Activated naive CD4-positive, alpha-beta T cell treated with anti-CD3 and anti-CD28 coated beads, Interleukin-2, amount 50 U/mL, for 72 hours (primary cell): ENCODE data around the gene CARD11. TPM values are rescaled to one million over a fixed set of nuclear protein-coding genes. Genes with fewer than 3 reads are reported as not detected.

ENCODE experiments used
- ATAC-seq, 2 donors: fragments of 150-1000 bp; cut with Tn5 transposase; 2 replicates each; pipeline ENCODE4 v1.10.0; 2021; ENCODE audit warnings: mild to moderate bottlenecking in 2 of 2, moderate library complexity in 2 of 2
- DNase-seq, 2 donors: peaks; one replicate each; pipeline ENCODE4 v3.0.0; 2021 to 2022; ENCODE audit warnings: low spot score in 2 of 2
- H3K27ac Mint-ChIP-seq, 2 donors: one replicate each; pipeline ENCODE4 v1.8.0; 2022; ENCODE audit warnings: mild to moderate bottlenecking in 2 of 2, mixed read lengths in 2 of 2
- H3K36me3 Mint-ChIP-seq, 2 donors: one replicate each; pipeline ENCODE4 v1.8.0; 2022; ENCODE audit warnings: mixed read lengths in 2 of 2
- H3K9me3 Mint-ChIP-seq, 2 donors: one replicate each; pipeline ENCODE4 v1.8.0; 2022; ENCODE audit warnings: mixed read lengths in 2 of 2
- total RNA-seq, 2 donors: library from RNA; stranded (reverse); gene quantifications; one replicate each; pipeline ENCODE4 v1.2.3, GENCODE V29; 2022

Gene CARD11
- total RNA-seq, 2 donors from 2014 or later = 83.3 to 131 TPM

DNA sequence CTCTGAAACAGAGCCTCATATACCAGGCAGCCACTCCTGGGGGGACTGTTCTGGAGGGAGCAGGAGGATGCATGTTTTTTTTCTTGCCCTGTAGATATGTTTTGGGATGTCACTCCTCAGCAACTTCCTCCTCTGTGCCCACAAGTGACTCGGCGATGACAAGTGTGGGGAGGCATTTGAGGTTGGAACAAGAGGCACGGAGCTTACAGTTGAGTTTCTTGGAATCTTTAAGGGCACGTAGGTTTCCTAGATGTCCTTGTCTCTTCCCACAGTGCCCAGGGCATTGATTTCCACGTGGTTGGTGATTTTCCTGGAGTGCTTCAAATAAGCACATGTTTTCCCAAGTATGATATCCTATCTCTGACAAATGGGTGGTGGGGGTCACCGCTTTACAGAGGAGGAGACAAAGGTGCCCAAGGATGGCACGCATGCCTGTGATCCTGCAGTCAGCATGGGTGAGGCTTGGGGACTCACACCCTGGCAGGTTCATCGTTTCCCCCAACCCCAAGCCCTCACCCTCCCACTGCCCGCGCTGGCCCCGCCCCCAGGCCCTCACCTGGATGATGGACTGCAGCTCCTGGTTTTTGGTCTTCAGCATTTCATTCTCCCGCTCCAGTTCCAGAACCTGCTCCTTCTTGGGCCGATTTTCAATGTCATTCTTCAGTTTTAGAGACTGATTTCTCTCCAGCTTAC lies 104.3 kb downstream of the CARD11 start:
- Mint-ChIP-seq H3K36me3 (peaks cover 15 to 33% of the 10 kb centered on the region in 2 donors), H3K9me3 (no peaks in the 10 kb centered on the region), H3K27ac (peak overlapping the region; percentile 74 to 79)
- DNase-seq (peak in 1 of 2 donors; percentile 49), ATAC-seq (peak in 1 of 2 donors; percentile 25)

DNA sequence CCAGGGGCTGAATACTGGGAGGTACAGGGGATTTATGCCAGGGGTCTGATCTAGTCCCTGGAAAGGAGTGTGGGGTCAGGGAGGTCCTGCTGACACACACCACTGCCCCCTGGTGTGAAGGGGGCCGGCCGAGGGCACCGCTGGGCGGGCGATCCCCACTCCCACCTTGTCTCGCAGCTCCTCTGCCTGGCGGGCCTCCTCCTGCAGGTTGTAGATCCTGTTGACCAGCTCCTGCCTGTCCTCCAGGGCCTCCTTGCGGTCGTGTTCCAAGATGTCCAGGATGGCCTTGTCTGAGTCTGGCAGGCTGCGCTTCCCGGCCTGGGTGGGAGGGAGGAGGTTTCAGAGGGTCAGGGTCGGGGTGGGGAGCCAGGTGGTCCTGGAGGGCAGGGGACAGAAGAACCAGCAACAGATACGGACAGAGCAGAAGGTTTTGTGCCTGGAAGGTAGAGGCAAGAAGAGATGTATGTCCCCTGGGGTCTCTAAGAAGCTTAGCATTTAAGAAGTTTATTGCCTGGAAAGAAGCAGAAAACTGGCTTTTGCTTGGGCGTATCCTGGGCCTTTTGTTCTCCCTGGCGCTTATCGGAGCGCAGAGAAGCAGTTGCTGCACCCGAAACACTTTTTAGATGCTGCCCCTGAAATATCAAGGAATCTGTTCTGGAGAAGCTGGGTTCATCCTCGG lies 105.0 kb downstream of the CARD11 start:
- Mint-ChIP-seq H3K9me3 (no peaks in the 10 kb centered on the region), H3K27ac (peak overlapping the region; percentile 74 to 79), H3K36me3 (peaks cover 18 to 35% of the 10 kb centered on the region in 2 donors)
- ATAC-seq (no peak), DNase-seq (peak in 1 of 2 donors; percentile 41)

DNA sequence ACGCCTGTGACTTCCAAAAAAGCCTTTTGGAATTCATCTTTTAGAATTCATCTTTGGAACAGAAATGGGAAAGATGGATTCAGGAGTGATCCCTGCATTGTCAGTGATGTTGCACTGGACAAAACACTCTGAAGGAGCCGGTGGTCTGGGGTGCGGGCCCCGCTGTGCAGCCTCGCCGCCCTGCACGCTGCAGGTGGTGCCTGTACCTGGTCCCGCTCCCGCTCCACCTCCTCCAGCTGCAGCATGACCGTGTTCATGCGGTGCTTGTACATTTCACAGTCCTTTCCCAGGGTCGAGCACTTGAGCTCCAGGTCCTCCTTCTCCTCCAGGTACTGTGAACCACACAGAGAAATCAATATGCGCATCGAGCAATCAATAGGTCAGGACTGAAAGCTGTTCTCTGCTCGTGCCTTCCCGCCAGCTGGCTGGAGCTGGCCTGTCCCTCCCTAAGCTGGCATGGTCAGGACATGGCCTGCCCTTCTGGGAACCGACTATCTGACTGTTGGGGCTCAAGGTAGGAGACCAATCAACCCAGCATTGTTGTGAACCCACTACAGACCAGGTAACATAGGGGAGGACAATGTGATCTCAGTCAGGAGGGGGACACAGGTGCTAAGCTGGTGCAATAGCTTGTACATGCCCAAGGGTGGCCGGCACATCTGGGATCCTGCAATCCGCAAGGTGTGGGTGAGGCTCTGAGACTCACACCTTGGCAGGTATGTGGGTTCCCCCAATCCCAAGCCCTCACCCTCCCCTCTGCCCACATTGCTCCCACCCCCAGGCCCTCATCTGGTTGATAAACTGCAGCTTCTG lies 105.8 kb downstream of the CARD11 start:
- Mint-ChIP-seq H3K27ac (peak overlapping the region in 1 of 2 donors; percentile 73), H3K36me3 (peaks cover 16 to 36% of the 10 kb centered on the region in 2 donors), H3K9me3 (no peaks in the 10 kb centered on the region)
- ATAC-seq = no peak
- peak in 1 of 2 donors; percentile 41 for DNase-seq

DNA sequence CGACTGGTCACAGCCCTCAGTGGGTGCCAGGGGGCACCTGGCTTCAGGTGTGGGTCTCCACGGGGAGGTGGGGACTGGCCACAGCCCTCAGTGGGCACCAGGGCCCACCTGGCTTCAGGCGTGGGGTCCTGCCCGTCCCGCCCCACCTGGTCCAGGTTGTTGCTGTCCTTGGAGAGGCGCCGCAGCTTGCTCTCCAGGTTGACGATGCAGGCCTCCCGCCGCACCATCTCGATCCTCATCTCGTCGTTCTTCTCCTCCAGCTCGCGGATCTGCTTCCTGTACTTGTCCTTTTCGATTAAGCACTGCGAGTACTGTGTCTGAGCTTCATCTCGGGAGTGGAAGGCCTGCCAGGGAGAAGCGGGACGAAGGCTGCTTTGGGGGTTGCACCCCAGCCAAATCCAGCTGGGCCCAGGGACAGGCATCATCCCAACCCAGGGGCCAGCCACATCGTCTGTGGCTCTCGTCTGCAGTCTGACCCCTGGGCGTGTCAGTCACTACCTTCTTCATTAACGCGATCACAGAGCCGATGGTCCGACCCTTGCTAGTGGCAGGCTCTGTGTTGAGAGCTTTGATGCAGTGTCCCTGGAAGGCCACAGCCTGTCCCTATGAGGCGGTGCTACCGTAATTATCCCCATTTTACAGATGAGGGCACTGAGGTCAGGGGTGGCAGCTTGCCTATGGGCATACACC lies 106.6 kb downstream of the CARD11 start:
- peaks cover 17 to 39% of the 10 kb centered on the region in 2 donors for H3K36me3 Mint-ChIP-seq
- DNase-seq = no peak
- H3K27ac Mint-ChIP-seq = peak overlapping the region in 1 of 2 donors; percentile 68
- ATAC-seq = no peak
- no peaks in the 10 kb centered on the region for H3K9me3 Mint-ChIP-seq

DNA sequence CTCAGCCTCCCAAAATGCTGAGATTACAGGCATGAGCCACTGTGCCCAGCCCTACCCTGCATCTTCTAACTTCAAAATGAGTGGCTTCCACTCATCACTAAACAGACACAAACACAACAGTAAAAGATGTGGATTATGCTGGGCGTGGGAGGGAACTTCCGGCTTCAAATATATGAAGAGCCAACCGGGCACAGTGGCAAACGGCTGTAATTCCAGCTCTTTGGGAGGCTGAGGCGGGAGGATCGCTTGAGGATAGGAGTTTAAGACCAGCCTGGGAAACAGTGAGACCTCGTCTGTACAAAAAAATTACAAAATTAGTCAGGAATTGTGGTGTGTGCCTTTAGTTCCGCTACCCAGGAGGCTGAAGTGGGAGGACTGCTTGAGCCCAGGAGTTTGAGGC lies 107.4 kb downstream of the CARD11 start:
- H3K9me3 Mint-ChIP-seq = no peaks in the 10 kb centered on the region
- ATAC-seq = no peak
- DNase-seq = no peak
- peak overlapping the region in 1 of 2 donors; percentile 27 for H3K27ac Mint-ChIP-seq
- H3K36me3 Mint-ChIP-seq = peaks cover 21 to 44% of the 10 kb centered on the region in 2 donors

DNA sequence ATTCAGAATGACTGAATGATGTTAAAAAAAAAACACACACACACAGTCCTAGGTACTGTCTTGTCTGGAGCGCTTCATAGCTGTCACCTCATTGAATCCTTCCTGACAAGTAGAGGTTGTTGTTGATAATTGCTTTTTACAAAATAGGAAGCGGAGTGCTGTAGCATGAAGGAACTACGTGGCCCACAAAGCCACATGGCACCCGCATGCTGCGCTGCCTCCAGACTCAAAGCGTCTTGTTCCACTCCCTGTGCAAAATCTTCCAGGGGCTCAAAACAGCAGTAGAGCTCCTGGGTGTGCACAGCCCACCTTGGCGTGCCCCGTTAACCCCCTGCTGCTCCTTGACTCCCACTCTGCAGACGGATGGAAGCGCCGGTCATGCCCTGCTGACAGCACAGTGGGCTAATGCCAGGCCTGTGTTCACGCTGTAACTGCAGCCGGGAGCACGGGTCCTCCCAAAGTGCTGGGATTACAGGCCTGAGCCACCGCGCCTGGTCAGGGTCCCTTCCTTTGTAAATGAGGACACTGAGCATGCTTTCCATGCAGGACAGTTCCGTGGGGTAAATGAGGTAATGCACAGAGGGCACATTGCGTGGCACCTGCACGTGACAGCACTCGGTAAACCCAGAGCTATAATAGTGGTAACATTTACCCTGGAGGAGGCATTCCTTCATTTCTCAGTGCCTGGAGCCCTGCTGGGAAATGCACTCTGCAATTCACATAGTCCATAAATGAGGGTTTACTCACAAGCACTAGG lies 108.5 kb downstream of the CARD11 start:
- H3K9me3 Mint-ChIP-seq = no peaks in the 10 kb centered on the region
- H3K36me3 Mint-ChIP-seq = peaks cover 21 to 44% of the 10 kb centered on the region in 2 donors

DNA sequence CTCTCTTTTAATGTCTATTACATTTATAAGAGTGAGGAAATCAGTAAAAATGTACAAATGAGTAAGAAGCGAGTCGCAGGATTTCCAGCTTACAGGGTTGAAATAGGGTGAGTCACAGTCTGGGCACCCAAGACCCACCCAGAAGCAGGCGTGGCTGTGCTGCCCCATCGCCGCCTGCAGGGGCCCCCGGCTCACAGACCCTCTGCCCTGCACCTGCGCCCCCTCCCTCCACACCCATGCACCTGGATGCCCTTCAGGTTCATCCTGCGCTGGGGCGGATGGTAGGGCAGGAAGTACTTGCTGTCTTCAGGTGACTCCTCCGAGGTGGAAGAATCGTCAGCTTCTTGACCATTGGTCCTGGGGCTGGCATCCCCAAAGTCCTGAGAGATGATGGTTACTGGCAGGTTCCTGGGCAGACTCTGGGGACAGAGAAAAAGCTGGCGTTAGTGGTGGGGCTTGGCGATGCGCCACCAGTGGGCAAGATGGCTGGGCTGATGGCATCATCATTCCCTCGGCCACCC lies 109.4 kb downstream of the CARD11 start:
- peaks cover 21 to 37% of the 10 kb centered on the region in 2 donors for H3K36me3 Mint-ChIP-seq
- H3K27ac Mint-ChIP-seq = peak overlapping the region; percentile 94 to 99
- no peaks in the 10 kb centered on the region for H3K9me3 Mint-ChIP-seq
- DNase-seq = peak; percentile 49 to 52
- ATAC-seq = peak; percentile 80 to 89

More for the DNA sequence above, 108.5 kb downstream of the CARD11 start:
- DNase-seq = peak in 1 of 2 donors; percentile 23
- peak overlapping the region; percentile 94 to 99 for H3K27ac Mint-ChIP-seq
- no peak for ATAC-seq

DNA sequence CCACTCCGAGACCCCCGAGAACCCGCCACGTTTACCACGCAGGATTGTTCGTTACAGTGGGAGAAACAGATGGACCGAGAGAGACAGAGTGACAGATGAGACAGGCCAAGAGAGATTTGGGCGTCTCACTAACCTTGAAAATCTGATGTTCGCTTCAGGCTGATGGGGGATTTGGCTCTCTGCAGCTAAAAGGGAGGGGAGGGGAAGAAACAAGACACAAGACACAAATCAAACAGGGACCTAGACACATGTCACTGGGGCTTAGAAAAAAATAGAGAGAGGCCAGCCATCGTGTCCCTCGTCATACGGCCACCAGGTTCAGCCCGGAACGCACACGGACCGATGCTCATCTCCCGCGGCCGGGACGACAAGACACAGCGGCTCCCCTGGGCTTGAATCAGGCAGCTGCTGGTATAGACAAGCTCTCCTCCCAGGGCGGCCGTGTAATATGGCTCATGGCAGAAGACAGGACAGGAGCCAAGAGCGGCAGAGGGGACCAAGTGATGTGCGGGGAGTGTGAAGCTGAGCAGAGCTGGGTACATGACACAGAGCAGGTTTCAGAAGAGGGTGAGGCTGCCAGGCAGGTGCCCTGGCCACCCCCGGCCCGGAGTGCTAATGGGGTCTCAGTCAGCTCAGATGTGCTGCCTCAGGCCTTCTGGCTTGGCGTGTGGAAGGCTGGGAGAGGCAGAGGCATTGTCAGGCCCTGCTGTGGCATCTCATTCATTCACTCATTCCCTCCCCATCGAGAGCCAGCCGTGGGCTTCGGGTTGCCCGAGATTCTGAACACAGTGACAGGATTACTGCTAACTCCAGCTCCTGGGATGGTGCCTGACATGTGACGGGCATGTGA lies 111.0 kb downstream of the CARD11 start:
- ATAC-seq (no peak), DNase-seq (peak in 1 of 2 donors; percentile 48)
- peaks cover 21 to 33% of the 10 kb centered on the region in 2 donors for H3K36me3 Mint-ChIP-seq
- H3K9me3 Mint-ChIP-seq = no peaks in the 10 kb centered on the region
- peak overlapping the region; percentile 53 to 75 for H3K27ac Mint-ChIP-seq

DNA sequence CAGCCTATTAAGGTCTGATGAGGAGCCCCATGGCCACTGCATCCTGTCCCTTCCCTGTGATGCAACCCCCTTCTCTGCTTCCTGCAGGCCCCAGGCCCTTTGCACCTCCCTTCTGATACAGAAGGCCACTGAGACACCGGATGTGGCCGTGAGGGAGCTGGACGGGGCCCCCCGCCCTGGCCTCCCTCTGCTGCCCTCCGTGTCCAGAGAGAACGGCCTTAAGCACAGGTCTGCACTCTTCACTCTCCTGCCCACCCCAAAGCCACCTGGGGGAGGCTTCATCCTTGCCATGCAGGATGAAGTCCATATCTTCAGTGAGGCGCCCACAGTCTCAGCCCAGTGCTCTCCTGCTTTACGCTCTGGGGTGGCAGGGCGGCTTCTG lies 112.6 kb downstream of the CARD11 start:
- Mint-ChIP-seq H3K9me3 (no peaks in the 10 kb centered on the region), H3K27ac (peak overlapping the region in 1 of 2 donors; percentile 53), H3K36me3 (peaks cover 16 to 40% of the 10 kb centered on the region in 2 donors)
- ATAC-seq (no peak), DNase-seq (peak in 1 of 2 donors; percentile 47)

DNA sequence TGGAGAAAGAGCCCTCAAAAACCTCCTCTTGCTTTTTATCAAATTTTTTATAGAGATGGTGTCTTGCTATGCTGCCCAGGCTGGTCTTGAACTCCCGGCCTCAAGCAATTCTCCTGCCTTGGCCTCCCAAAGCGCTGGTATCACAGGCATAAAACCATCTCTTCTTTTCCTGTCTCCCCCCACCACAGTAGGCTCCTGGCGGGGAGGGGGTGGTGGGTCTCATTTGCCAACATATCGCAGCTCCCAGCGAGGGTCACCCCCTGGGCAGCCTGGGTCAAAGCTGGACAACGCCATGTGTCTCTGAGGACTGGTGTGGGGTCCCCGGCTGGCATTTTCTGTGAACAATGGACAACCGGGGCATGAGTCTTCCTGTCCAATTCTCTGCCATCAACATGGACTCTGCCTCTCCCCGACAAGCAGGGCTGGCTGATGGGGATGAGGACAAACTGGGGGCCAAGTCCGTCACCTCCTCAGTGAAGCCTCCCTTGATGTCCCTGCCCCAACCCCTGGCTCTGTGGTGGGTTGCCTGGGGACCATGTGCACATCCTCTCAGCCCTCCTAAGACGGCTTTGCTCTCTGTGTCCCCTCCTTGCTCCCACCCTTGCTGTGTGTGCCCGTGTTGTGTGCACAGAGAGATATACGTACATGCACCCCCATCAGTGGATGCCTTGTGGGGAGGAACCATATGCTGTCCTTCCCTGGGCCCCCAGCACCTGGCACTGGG lies 113.2 kb downstream of the CARD11 start:
- no peak for ATAC-seq
- Mint-ChIP-seq H3K36me3 (peaks cover 16 to 40% of the 10 kb centered on the region in 2 donors), H3K9me3 (no peaks in the 10 kb centered on the region), H3K27ac (peak overlapping the region; percentile 66 to 88)
- DNase-seq = peak in 1 of 2 donors; percentile 39

DNA sequence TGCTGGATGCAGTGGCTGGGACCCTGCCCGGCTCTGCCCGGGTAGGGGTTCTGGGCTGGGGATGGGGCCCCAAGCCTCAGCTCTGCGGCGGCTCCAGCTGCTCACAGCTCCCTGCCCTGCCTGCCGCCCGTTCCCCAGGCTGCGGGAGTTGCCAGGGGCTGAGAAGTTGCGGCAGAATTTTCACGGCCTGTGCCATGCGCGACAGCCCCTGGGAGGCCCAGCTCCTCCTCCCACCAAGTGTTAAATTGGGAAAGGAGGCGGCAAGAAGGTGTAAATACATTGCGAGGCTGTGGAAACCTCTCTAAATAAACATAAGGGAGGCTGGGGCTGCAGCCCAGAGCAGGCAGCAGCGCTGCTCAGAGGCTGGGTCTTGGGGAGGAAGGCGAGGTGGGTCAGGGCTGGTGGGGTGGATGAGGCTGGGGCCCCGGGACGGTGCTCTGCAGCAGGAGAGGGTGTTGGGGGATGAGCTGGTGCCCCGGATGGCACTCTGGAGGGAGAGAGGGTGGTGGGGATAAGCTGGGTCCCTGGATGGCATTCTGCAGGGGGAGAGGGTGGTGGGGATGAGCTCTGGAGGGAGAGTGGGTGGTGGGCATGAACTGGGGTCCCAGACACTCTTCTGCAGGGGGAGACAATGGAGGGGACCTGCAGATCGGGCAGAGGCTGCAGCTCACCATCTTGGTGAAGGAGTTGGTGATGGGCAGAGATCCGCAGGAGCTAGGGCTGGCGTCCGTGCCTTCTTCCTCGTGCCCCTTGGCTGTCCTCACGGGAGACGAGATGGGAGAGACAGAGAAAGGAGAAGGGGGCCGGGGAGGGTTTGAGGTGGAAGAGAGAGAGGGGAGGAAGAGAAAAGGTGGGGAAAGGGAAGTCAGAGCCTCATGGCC lies 114.1 kb downstream of the CARD11 start:
- DNase-seq (peak in 1 of 2 donors; percentile 21), ATAC-seq (no peak)
- H3K9me3 Mint-ChIP-seq = no peaks in the 10 kb centered on the region
- peaks cover 16 to 35% of the 10 kb centered on the region in 2 donors for H3K36me3 Mint-ChIP-seq
- H3K27ac Mint-ChIP-seq = peak overlapping the region; percentile 66 to 93

DNA sequence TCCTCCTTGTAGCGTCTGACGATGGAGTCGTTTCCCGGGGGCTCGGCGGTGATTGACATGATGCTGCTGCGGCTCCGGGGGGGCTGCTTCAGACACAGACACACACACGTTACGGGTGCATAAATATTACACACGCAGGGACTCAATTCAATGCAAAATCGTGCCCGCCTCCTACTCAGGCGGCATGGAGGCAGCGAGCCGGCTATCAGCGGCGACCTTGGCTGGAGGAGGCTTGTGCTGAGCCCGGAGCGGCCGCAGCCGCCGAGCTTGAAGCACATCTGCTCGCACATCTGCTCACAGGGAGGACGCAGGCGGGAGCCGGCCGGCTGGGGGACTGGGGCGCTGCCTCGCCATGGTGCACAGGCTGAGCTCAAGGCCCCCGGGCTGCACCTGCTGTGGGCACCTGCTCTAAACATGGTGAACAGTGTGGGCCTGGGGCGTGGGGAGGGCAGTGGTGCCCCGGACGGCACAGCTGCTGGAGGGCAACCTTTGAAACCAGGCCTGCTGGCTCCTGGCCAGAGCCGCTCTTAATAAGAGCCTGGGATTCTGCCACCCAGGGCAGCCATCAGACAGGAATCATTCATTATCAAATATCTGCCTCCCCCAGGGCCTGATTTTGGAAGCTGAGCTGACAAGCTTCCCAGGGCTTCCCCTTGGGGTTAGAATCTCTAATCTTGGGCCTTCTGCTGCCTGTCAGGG lies 114.9 kb downstream of the CARD11 start:
- H3K9me3 Mint-ChIP-seq = no peaks in the 10 kb centered on the region
- peaks cover 11 to 27% of the 10 kb centered on the region in 2 donors for H3K36me3 Mint-ChIP-seq
- DNase-seq (no peak), ATAC-seq (no peak)
- H3K27ac Mint-ChIP-seq = no peak overlapping the region

DNA sequence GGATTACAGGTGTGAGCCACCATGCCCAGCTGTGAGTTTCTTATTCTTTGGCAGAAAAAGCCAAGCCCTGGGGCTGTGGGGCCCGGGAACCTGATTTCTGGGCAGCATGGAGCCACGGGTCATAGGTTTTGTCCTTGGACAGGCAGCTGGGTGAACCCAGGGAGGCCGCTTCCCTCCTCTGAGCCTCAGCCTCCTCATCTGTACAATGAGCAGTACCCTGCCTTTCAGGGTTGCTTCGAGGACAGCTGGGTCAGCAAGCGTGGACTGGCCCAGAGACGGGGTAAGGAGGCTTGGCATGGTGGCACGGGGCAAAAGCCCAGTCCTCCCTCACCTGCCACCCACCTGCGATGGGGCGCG lies 115.4 kb downstream of the CARD11 start:
- no peak for ATAC-seq
- DNase-seq = no peak
- Mint-ChIP-seq H3K9me3 (no peaks in the 10 kb centered on the region), H3K36me3 (peaks cover 9 to 21% of the 10 kb centered on the region in 2 donors), H3K27ac (no peak overlapping the region)
